ENCODE measurements around the gene IPO4.

IPO4 gene

GRCh38 chr14:24149302-24149969 is 39.2 kb downstream of the IPO4 start:
- Histone ChIP-seq H3K27ac (ENCODE audit: low read length) (no peak overlapping the region), H3K9me3 (ENCODE audit: insufficient read depth, low read depth, low read length) (no peaks in the 10 kb centered on the region), H3K4me1 (ENCODE audit: insufficient read depth, low read length) (peaks cover 13% of the 10 kb centered on the region), H3K4me3 (ENCODE audit: low read length) (no peak overlapping the region), H3K36me3 (ENCODE audit: insufficient read depth, low read depth, low read length) (peaks cover 52% of the 10 kb centered on the region), H3K9ac (ENCODE audit: low read depth, low read length) (no peak overlapping the region), H3K27me3 (ENCODE audit: insufficient read depth, low read length) (no peaks in the 10 kb centered on the region)

GRCh38 chr14:24147761-24148428 is 40.7 kb downstream of the IPO4 start:
- Histone ChIP-seq H3K36me3 (ENCODE audit: insufficient read depth, low read depth, low read length) (peaks cover 62% of the 10 kb centered on the region), H3K4me3 (ENCODE audit: low read length) (peak overlapping the region; percentile 79), H3K27me3 (ENCODE audit: insufficient read depth, low read length) (no peaks in the 10 kb centered on the region), H3K4me1 (ENCODE audit: insufficient read depth, low read length) (peaks cover 13% of the 10 kb centered on the region), H3K9me3 (ENCODE audit: insufficient read depth, low read depth, low read length) (no peaks in the 10 kb centered on the region), H3K27ac (ENCODE audit: low read length) (peak overlapping the region; percentile 29), H3K9ac (ENCODE audit: low read depth, low read length) (peak overlapping the region; percentile 79)

- Histone ChIP-seq H3K4me3 (ENCODE audit: low read length) (peak within 1 kb of the TSS; percentile 97), H3K4me1 (ENCODE audit: insufficient read depth, low read length) (peaks cover 13% of the 10 kb centered on the region), H3K9ac (ENCODE audit: low read depth, low read length) (peak within 1 kb of the TSS; percentile 94), H3K27me3 (ENCODE audit: insufficient read depth, low read length) (no peaks in the 10 kb centered on the region), H3K27ac (ENCODE audit: low read length) (peak within 1 kb of the TSS; percentile 53), H3K9me3 (ENCODE audit: insufficient read depth, low read depth, low read length) (no peaks in the 10 kb centered on the region), H3K36me3 (ENCODE audit: insufficient read depth, low read depth, low read length) (peaks cover 56% of the 10 kb centered on the region)
Measured at GRCh38 chr14:24146978-24147760, 41.4 kb downstream of the IPO4 start, which contains the start of gene RNF31. RNF31 (plus strand) TSS chr14:24147498; CDS start chr14:24147699, 201 bp downstream.

- Histone ChIP-seq H3K27ac (ENCODE audit: low read length) (peak within 1 kb of the TSS; percentile 53), H3K4me1 (ENCODE audit: insufficient read depth, low read length) (peaks cover 16% of the 10 kb centered on the region), H3K27me3 (ENCODE audit: insufficient read depth, low read length) (no peaks in the 10 kb centered on the region), H3K36me3 (ENCODE audit: insufficient read depth, low read depth, low read length) (peaks cover 49% of the 10 kb centered on the region), H3K4me3 (ENCODE audit: low read length) (peak within 1 kb of the TSS; percentile 97), H3K9me3 (ENCODE audit: insufficient read depth, low read depth, low read length) (no peaks in the 10 kb centered on the region), H3K9ac (ENCODE audit: low read depth, low read length) (peak within 1 kb of the TSS; percentile 94; the same call in 1 of the 2 replicates)
Measured at GRCh38 chr14:24146453-24146977, 42.1 kb downstream of the IPO4 start, which contains the start of gene PSME2. PSME2 (minus strand) TSS chr14:24146610; CDS start chr14:24146581, 29 bp downstream.

- Histone ChIP-seq H3K27me3 (ENCODE audit: insufficient read depth, low read length) (no peaks in the 10 kb centered on the region), H3K4me1 (ENCODE audit: insufficient read depth, low read length) (peaks cover 16% of the 10 kb centered on the region), H3K36me3 (ENCODE audit: insufficient read depth, low read depth, low read length) (peaks cover 43% of the 10 kb centered on the region), H3K4me3 (ENCODE audit: low read length) (peak overlapping the region; percentile 97), H3K9ac (ENCODE audit: low read depth, low read length) (peak overlapping the region; percentile 94; the same call in 1 of the 2 replicates), H3K9me3 (ENCODE audit: insufficient read depth, low read depth, low read length) (no peaks in the 10 kb centered on the region), H3K27ac (ENCODE audit: low read length) (peak overlapping the region; percentile 53)
Measured at GRCh38 chr14:24145690-24146452, 42.7 kb downstream of the IPO4 start.

GRCh38 chr14:24145219-24145618 is 43.4 kb downstream of the IPO4 start:
- Histone ChIP-seq H3K9me3 (ENCODE audit: insufficient read depth, low read depth, low read length) (no peaks in the 10 kb centered on the region), H3K36me3 (ENCODE audit: insufficient read depth, low read depth, low read length) (peaks cover 36% of the 10 kb centered on the region), H3K27ac (ENCODE audit: low read length) (no peak overlapping the region), H3K4me1 (ENCODE audit: insufficient read depth, low read length) (peaks cover 16% of the 10 kb centered on the region), H3K4me3 (ENCODE audit: low read length) (peak overlapping the region; percentile 97; the same call in 1 of the 2 replicates), H3K9ac (ENCODE audit: low read depth, low read length) (peak overlapping the region; percentile 94; the same call in 1 of the 2 replicates), H3K27me3 (ENCODE audit: insufficient read depth, low read length) (no peaks in the 10 kb centered on the region)

- Histone ChIP-seq H3K4me1 (ENCODE audit: insufficient read depth, low read length) (peaks cover 16% of the 10 kb centered on the region), H3K36me3 (ENCODE audit: insufficient read depth, low read depth, low read length) (peaks cover 33% of the 10 kb centered on the region), H3K9ac (ENCODE audit: low read depth, low read length) (no peak overlapping the region), H3K27me3 (ENCODE audit: insufficient read depth, low read length) (no peaks in the 10 kb centered on the region), H3K27ac (ENCODE audit: low read length) (no peak overlapping the region), H3K4me3 (ENCODE audit: low read length) (no peak overlapping the region), H3K9me3 (ENCODE audit: insufficient read depth, low read depth, low read length) (no peaks in the 10 kb centered on the region)
Measured at GRCh38 chr14:24144451-24144850, 44.2 kb downstream of the IPO4 start.

GRCh38 chr14:24143511-24143910 is 45.1 kb downstream of the IPO4 start:
- Histone ChIP-seq H3K36me3 (ENCODE audit: insufficient read depth, low read depth, low read length) (peaks cover 36% of the 10 kb centered on the region), H3K27ac (ENCODE audit: low read length) (no peak overlapping the region), H3K27me3 (ENCODE audit: insufficient read depth, low read length) (no peaks in the 10 kb centered on the region), H3K4me1 (ENCODE audit: insufficient read depth, low read length) (peaks cover 14% of the 10 kb centered on the region), H3K4me3 (ENCODE audit: low read length) (no peak overlapping the region), H3K9ac (ENCODE audit: low read depth, low read length) (no peak overlapping the region), H3K9me3 (ENCODE audit: insufficient read depth, low read depth, low read length) (no peaks in the 10 kb centered on the region)

- peak within 1 kb of the TSS; percentile 96 for H3K9ac ChIP-seq (ENCODE audit: low read depth, low read length)
Measured at GRCh38 chr14:24141097-24141880, 47.3 kb downstream of the IPO4 start, which contains the start of gene EMC9. EMC9 (minus strand) TSS chr14:24141591; CDS start chr14:24141304, 287 bp downstream.

GRCh38 chr14:24139272-24139934 is 49.2 kb downstream of the IPO4 start:
- Histone ChIP-seq H3K36me3 (ENCODE audit: insufficient read depth, low read depth, low read length) (peaks cover 39% of the 10 kb centered on the region), H3K4me3 (ENCODE audit: low read length) (peak overlapping the region; percentile 99), H3K27me3 (ENCODE audit: insufficient read depth, low read length) (no peaks in the 10 kb centered on the region), H3K9ac (ENCODE audit: low read depth, low read length) (no peak overlapping the region), H3K9me3 (ENCODE audit: insufficient read depth, low read depth, low read length) (no peaks in the 10 kb centered on the region), H3K27ac (ENCODE audit: low read length) (no peak overlapping the region), H3K4me1 (ENCODE audit: insufficient read depth, low read length) (peaks cover 18% of the 10 kb centered on the region)

More at GRCh38 chr14:24141097-24141880, 47.3 kb downstream of the IPO4 start, which contains the start of gene EMC9:
- H3K4me1 ChIP-seq (ENCODE audit: insufficient read depth, low read length) = peaks cover 18% of the 10 kb centered on the region
- H3K9me3 ChIP-seq (ENCODE audit: insufficient read depth, low read depth, low read length) = no peaks in the 10 kb centered on the region
- H3K36me3 ChIP-seq (ENCODE audit: insufficient read depth, low read depth, low read length) = peaks cover 46% of the 10 kb centered on the region
- peak within 1 kb of the TSS; percentile 70 for H3K27ac ChIP-seq (ENCODE audit: low read length)
- H3K4me3 ChIP-seq (ENCODE audit: low read length) = peak within 1 kb of the TSS; percentile 99
- no peaks in the 10 kb centered on the region for H3K27me3 ChIP-seq (ENCODE audit: insufficient read depth, low read length)

Measured in iPS-20b (cell line).